Activated CD8-positive, alpha-beta T cell treated with anti-CD3 and anti-CD28 coated beads, Interleukin-2, amount 10 ng/mL, durations not matched to agents 7 days and 5 days (primary cell): ENCODE data around the gene GAB2. TPM values are rescaled to one million over a fixed set of nuclear protein-coding genes. Genes with fewer than 3 reads are reported as not detected.
"Not testable (repeated sequence)": the region's sequence is repeated elsewhere in the genome, so short reads cannot be mapped to it uniquely, and the experiment has no call there.

Source experiments
- ATAC-seq: fragments of 150-1000 bp; cut with Tn5 transposase; one replicate; pipeline ENCODE4 v1.10.0; 2021; ENCODE audit warnings: moderate library complexity
- CTCF ChIA-PET: fragments of 350-600 bp; sonication (Branson Sonifier 250); formaldehyde crosslinking; loops from one replicate; lab custom pipeline; 2021; ENCODE audit warnings: antibody characterized with exemption; lab: Charles Lee
- POLR2A ChIA-PET: fragments of 350-600 bp; sonication (Branson Sonifier 250); formaldehyde crosslinking; loops from one replicate; lab custom pipeline; 2021; ENCODE audit warnings: antibody characterized with exemption; lab: Charles Lee
- DNase-seq: peaks from one replicate; pipeline ENCODE4 v3.0.0-alpha.2; 2020
- H3K27ac Mint-ChIP-seq: one replicate; pipeline ENCODE4 v1.8.0; 2021; ENCODE audit warnings: mild to moderate bottlenecking, mixed read lengths
- H3K27me3 Mint-ChIP-seq: one replicate; pipeline ENCODE4 v1.8.0; 2021; ENCODE audit warnings: low read depth, mixed read lengths
- H3K36me3 Mint-ChIP-seq: one replicate; pipeline ENCODE4 v1.8.0; 2021; ENCODE audit warnings: low read depth, mixed read lengths
- H3K4me1 Mint-ChIP-seq: one replicate; pipeline ENCODE4 v1.8.0; 2021; ENCODE audit warnings: low read depth, mixed read lengths
- H3K4me3 Mint-ChIP-seq: one replicate; pipeline ENCODE4 v1.8.0; 2021; ENCODE audit warnings: mild to moderate bottlenecking, mixed read lengths
- H3K9me3 Mint-ChIP-seq: one replicate; pipeline ENCODE4 v1.8.0; 2022; ENCODE audit warnings: mixed read lengths; ENCODE audit not compliant: insufficient read depth
- total RNA-seq, 2 experiments: library from RNA; stranded (reverse); gene quantifications; one replicate each; pipeline ENCODE4 v1.2.3, GENCODE V29; 2021

GAB2 gene
- total RNA-seq, 2 experiments from 2014 or later: 7.6 to 9.8 TPM

DNA sequence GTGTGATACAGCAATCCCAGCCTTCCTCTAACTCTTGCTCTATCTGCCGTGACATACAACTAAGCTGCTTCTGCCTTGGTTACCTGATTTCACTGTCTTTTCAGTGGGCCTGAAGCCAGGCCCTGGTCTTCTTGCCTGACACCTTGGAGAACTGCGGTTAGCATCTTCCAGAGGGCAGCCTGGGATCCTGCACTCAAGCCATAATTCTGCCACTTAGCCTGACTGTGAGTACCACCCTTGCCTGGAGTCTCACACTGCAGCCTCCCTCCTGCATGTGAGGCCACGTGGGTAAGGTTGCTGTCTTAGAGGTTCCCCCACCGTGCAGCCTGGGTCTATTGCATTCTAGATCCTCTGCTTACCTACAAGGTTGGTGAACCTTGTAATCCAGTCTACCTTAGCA, 193.1 kb downstream of the GAB2 start:
- CTCF ChIA-PET: interaction anchor here (0.6 kb wide), 1 partner anchor 84 kb away, joined by 3 read pairs; no protein-coding TSS in a partner anchor
- no peak for ATAC-seq
- peak overlapping the region; percentile 22 for H3K27ac Mint-ChIP-seq

DNA sequence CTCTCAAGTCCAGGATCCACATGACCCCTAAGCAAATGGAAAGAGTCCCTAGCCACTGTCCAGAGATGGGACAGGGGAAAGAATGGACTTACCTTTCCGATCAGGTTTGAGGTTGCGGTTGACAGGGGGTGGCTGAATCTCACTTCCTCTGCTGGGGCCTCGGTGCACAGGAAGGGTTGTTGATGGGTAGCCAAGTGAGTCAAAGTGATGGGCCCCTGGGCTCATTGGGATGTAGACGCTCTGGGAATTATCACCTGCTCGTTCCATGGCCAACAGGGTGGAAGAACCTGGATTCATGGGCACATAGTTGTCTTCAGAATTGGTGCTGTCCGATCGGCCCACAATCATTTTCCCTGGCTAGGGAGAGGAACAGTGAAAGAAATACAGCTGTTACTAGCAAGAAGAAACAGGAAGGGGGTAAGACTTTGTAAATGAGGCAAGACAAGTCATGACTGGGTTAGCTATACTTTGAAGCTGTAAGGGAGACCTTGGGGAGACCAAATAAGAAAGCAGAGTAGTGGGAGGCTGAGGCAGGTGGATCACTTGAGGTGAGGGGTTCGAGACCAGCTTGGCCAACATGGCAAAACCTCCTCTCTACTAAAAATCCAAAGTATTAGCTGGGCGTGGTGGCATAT, 194.2 kb downstream of the GAB2 start:
- H3K27ac Mint-ChIP-seq: peak overlapping the region; percentile 13
- H3K4me1 Mint-ChIP-seq: peaks cover 32% of the 10 kb centered on the region
- CTCF ChIA-PET: interaction anchor here (1.1 kb wide), 1 partner anchor 15 kb away, joined by 3 read pairs; no protein-coding TSS in a partner anchor
- no peaks in the 10 kb centered on the region for H3K27me3 Mint-ChIP-seq
- no peak for DNase-seq
- H3K4me3 Mint-ChIP-seq: no peak overlapping the region
- POLR2A ChIA-PET: no interaction called here
- H3K9me3 Mint-ChIP-seq: no peaks in the 10 kb centered on the region
- ATAC-seq: no peak
- H3K36me3 Mint-ChIP-seq: peaks cover 29% of the 10 kb centered on the region

More for the DNA sequence above, 193.1 kb downstream of the GAB2 start:
- Mint-ChIP-seq H3K27me3 (no peaks in the 10 kb centered on the region), H3K9me3 (no peaks in the 10 kb centered on the region), H3K4me1 (peaks cover 40% of the 10 kb centered on the region), H3K4me3 (no peak overlapping the region), H3K36me3 (peaks cover 29% of the 10 kb centered on the region)
- no peak for DNase-seq
- POLR2A ChIA-PET: no interaction called here

DNA sequence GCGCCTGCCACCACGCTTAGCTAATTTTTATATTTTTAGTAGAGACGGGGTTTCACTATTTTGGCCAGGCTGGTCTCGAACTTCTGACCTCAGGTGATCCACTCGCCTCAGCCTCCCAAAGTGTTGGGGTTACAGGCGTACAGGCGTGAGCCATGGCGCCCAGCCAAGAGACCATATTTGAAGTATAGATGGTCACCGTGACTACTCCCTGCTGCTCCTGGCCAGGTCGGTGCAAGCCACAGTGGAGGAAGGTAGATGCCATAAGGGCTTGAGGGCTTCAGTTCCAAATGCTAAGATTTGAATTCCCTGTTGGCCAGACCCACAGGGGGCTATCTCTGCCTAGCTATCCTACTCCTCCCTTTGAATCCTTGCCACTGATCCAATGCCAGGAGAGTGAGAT, 194.9 kb downstream of the GAB2 start:
- H3K9me3 Mint-ChIP-seq, H3K27me3 Mint-ChIP-seq, DNase-seq, H3K4me3 Mint-ChIP-seq, ATAC-seq, H3K27ac Mint-ChIP-seq, POLR2A ChIA-PET: not testable (repeated sequence)
- CTCF ChIA-PET: interaction anchor here (1.1 kb wide), 1 partner anchor 16 kb away, joined by 3 read pairs; no protein-coding TSS in a partner anchor
- Mint-ChIP-seq H3K4me1 (peaks cover 30% of the 10 kb centered on the region), H3K36me3 (peaks cover 33% of the 10 kb centered on the region)

DNA sequence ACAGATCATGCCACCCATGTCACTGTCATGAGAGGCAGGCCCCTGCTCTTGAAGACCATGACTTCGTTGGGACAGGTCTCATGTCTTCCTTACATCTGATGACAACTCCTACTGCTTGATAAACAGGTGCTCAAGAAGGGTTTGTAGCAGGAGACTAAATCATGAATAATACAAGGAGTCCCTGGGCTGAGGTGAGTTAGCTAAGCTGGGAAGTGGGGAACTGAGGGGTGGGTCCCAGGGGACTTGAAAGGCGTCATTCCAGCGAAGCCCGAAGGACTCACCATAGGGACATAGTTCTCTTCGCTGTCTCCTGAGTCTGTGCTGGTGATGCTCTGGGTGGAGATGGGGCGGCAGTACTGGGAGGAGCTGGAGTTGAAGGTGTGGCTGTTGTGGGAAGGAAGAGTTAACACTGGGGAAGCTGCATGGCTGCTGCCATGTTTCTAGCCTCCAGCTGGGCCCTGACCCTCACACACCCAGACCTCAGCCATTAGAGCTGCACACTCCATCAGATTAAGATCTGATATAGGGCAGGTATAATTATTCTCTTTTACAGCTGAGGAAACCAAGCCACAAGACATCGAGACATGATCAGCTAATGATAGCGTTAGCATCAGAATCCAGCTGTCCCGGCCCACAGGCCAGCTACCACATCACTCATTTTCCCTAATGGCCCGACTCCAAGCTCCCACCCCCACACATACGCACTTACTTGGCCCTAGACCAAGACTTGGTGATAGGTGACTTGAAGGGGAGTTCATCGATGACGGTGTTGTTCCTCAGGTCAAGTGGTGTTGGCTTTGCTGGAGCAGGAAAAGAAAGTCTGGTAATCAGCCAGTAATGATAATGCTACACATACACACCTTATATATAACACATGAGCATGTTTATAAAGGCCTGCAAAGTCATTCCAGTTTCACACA, 196.0 kb downstream of the GAB2 start:
- ChIA-PET CTCF (interaction anchor here (1.8 kb wide), 1 partner anchor 343 kb away, joined by 6 read pairs; no protein-coding TSS in a partner anchor), POLR2A (no interaction called here)
- Mint-ChIP-seq H3K27me3 (no peaks in the 10 kb centered on the region), H3K36me3 (peaks cover 41% of the 10 kb centered on the region), H3K9me3 (no peaks in the 10 kb centered on the region), H3K4me3 (no peak overlapping the region), H3K4me1 (peaks cover 24% of the 10 kb centered on the region), H3K27ac (no peak overlapping the region)
- DNase-seq (no peak), ATAC-seq (no peak)

DNA sequence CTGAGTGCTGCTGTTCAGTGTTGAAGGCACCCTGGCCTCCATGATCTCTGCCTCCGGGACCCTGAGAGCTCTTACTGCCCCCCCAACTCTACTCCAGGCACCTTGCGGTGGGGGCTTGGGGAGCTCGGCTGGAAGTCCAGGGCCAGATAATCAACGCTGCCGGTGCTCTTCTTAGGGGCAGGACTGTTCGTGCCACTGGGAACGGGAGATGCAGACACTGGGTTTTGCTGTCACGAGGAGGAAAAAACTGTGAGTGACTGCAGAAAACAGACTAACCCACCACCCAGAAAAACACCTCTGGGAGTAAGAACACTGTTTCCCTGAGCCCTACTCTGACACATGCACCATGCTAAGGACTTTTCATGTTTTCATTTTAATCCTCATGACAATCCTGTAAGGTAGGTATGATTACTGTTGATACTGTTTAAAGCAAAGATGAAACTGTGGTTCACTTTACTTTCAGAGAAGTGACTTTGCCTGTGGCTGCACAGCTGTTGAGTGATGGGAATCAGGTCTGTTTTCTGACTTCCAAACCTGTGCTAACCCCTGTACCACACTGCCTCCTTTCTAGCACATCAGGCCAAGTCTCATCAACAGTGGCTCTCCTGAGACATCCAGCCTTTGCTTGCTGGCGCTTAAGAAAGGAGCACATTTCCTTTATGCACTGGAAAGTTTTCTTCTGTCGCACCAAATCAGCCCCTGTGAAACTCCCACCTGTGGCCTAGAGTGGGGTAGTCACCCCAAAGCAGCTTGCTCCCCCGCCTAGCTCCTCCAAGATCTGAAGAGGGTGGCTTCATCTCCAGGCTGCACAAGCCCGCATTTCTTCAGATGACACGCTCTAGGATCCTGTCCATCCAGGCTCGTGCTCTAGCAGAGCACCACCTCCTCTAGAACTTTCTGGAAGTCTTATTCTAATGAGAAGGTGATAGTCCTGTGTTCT, 197.1 kb downstream of the GAB2 start:
- no peaks in the 10 kb centered on the region for H3K27me3 Mint-ChIP-seq
- ATAC-seq (no peak), DNase-seq (no peak)
- no peaks in the 10 kb centered on the region for H3K9me3 Mint-ChIP-seq
- peak overlapping the region; percentile 30 for H3K27ac Mint-ChIP-seq
- ChIA-PET CTCF (interaction anchor here (1.8 to 3.4 kb wide), 3 partner anchors 8 to 344 kb away, joined by 6 to 13 read pairs (median 6); no protein-coding TSS in a partner anchor), POLR2A (no interaction called here)
- peaks cover 44% of the 10 kb centered on the region for H3K36me3 Mint-ChIP-seq
- peaks cover 24% of the 10 kb centered on the region for H3K4me1 Mint-ChIP-seq
- H3K4me3 Mint-ChIP-seq: no peak overlapping the region

DNA sequence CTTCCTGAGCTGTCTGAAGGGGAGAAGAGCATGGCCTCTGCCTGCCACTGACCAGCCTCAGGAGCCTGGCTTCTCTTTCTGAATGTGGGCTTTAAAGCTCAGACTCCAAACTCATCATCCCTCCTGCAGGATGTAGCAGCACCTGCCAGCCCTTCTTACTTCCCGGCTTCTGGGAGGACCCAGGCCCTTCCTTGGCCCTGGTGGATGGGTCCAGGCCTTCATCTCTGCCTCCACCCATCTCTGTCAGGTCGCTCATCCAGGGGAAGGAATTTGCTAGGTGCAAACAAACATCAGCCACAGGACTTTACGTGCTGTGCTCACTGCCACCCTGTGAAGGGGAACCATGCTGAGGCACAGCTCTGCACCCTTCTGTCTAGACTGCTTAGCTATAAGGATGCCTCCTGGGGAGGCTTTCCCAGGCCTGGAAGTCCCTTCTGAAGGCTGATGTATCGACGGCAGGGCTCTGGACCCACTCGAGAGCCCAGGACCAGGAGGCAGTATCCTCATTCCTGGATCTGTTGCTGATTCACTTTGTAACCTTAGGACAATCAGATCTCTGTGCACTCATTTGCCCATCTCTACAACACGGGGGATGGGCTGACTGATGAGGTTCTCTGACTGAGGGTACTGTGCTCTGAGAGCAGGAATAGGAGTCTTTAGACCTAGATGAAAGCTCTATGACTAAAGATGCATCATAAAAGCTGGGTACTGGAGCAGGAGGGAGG, 198.0 kb downstream of the GAB2 start:
- Mint-ChIP-seq H3K36me3 (peaks cover 41% of the 10 kb centered on the region), H3K4me1 (peaks cover 15% of the 10 kb centered on the region), H3K9me3 (no peaks in the 10 kb centered on the region), H3K27me3 (no peaks in the 10 kb centered on the region), H3K4me3 (no peak overlapping the region), H3K27ac (peak overlapping the region; percentile 27)
- ATAC-seq (no peak), DNase-seq (no peak)
- ChIA-PET POLR2A (interaction anchor here (0.5 kb wide), 1 partner anchor 111 kb away, joined by 3 read pairs; no protein-coding TSS in a partner anchor), CTCF (interaction anchor here (2.6 to 3.4 kb wide), 2 partner anchors 8 to 16 kb away, joined by 6 to 13 read pairs; no protein-coding TSS in a partner anchor)

DNA sequence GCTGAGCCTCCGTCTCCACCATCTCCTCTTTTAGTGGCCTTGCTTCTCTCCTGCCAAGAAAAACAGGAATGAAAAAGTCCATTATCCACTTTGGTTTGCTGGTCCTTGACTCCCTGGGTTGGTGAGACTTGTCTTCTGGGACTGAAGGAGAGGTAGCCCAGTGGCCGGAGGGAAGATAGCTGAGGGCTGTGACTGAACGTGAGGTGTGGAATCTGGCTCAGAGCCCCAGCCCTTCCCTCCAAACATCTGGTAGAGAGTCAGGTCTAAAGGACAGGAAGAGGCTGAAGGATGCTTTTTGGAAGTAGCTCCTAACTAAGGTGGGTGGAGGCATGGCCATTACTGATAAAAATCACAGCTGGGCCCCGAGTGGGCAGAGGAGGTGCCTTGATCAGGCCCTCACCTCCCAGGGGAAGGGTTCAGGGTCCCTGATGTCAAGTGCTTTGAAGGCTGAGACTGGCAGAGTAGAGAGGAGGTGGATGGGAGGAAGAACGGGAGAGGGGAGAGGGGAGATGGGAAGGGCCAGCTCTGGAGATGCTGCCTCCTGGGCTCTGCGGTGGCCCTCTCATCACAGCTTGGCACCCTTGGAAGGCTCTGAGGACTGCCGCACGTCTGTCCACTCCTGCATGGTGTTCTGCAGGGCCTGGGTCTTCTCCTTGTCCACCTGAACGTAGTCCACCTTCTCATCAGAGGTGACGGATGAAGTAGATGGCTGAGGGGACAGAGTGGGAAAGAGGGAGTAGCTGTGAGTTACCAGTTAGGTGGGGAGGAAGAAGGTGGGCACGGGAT, 198.7 kb downstream of the GAB2 start:
- Mint-ChIP-seq H3K27me3 (no peaks in the 10 kb centered on the region), H3K4me3 (no peak overlapping the region), H3K9me3 (no peaks in the 10 kb centered on the region), H3K4me1 (peaks cover 15% of the 10 kb centered on the region), H3K27ac (peak overlapping the region; percentile 56), H3K36me3 (peaks cover 42% of the 10 kb centered on the region)
- ATAC-seq (no peak), DNase-seq (no peak)
- CTCF ChIA-PET: interaction anchor here (0.9 to 3.4 kb wide), 3 partner anchors 9 to 346 kb away, joined by 3 to 13 read pairs (median 6); no protein-coding TSS in a partner anchor
- POLR2A ChIA-PET: interaction anchor here (0.5 kb wide), 1 partner anchor 112 kb away, joined by 3 read pairs; no protein-coding TSS in a partner anchor

DNA sequence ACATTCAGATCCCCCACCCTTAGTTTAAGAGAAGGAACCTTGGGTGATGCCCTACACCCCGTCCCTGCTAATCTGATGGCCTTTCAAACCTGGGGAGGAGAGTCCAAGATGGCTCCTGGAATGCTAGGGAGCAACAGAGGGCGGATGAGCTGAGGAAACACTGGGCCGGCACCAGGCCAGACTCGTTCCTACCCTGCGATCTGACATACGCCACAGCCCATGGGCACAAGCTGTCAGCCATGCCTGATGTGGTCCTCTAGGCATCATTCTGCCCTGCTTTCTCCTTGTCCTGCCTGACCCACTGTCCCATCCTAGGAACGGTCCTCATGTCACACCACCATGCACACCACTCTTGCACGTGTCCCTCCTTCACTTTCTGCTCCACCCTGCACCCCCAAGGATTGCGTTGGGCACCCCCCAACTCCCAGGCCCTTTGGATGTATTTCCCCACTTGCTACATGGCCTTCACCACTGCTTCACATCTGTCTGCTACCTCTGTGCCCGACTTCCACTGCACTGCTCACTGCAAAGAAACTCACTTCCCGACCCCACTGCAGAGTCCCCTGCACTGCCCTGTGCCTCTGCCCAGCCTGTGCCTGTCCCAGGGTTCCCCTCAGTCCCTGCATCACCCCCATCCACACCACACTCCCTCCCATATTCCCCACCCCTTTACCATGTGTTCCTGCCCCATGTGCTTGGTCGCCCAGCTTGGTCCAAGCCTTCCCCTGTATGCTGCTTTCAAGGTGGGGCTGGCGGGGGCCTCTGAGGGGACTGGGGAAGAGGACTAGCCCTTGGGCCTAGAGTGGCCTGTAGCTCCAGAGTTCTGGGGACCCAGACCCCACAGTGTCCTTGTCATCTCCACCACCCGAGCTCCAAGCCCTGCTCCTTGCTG, 199.7 kb downstream of the GAB2 start:
- DNase-seq (no peak), ATAC-seq (no peak)
- H3K9me3 Mint-ChIP-seq: no peaks in the 10 kb centered on the region
- no peaks in the 10 kb centered on the region for H3K27me3 Mint-ChIP-seq
- peaks cover 39% of the 10 kb centered on the region for H3K36me3 Mint-ChIP-seq
- peaks cover 10% of the 10 kb centered on the region for H3K4me1 Mint-ChIP-seq
- no peak overlapping the region for H3K4me3 Mint-ChIP-seq
- peak overlapping the region; percentile 15 for H3K27ac Mint-ChIP-seq
- ChIA-PET POLR2A (no interaction called here), CTCF (interaction anchor here (0.9 to 3.4 kb wide), 3 partner anchors 10 to 347 kb away, joined by 3 to 13 read pairs (median 6); no protein-coding TSS in a partner anchor)

DNA sequence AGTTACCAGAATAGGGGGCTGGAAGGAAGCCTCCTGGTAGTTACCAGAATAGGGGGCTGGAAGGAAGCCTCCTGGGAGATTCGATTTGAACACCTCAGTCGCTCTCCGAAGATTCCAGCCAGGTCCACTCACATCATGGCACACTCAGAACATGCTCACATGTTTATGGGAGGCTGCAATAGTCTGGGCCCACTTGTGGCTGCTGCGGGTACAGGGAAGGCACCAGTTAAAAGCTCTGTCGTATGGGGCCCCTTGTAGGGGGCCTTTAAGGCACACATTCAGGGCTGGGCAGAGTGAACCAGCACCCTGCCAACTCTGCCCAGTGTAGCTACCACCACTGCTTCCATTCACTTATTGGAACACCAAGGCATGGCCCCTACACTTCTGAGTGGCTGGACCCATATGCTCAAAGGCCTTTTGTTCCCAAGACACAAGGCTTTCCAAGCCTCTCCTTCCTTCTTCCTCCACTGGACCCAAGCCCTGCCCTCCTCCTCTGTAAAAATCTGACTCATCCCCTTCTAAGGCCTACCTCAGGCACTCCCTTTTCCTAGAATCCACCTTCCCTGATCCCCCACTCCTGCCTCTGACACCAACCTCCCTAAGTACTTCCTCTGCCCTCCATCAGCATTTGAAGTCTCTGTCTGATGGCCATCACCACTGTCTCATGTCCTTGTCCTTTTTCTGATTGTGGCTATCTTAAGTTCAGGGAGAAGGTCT, 200.9 kb downstream of the GAB2 start:
- no peak for DNase-seq
- peaks cover 10% of the 10 kb centered on the region for H3K4me1 Mint-ChIP-seq
- H3K36me3 Mint-ChIP-seq: peaks cover 43% of the 10 kb centered on the region
- ChIA-PET POLR2A (no interaction called here), CTCF (interaction anchor here (3.4 kb wide), 1 partner anchor 11 kb away, joined by 13 read pairs; no protein-coding TSS in a partner anchor)
- H3K27ac Mint-ChIP-seq: peak overlapping the region; percentile 16
- H3K4me3 Mint-ChIP-seq: no peak overlapping the region
- no peaks in the 10 kb centered on the region for H3K27me3 Mint-ChIP-seq
- no peak for ATAC-seq
- H3K9me3 Mint-ChIP-seq: no peaks in the 10 kb centered on the region
